Adrenal gland (tissue), 12 donors: Measurements from ENCODE around the gene PTPN1. TPM values are rescaled to one million over a fixed set of nuclear protein-coding genes. Genes with fewer than 3 reads are reported as not detected.

Source experiments
- DNase-seq, 7 donors: peaks; one replicate each; pipeline ENCODE4 v3.0.0-alpha.2; 2019 to 2020
- H3K27ac ChIP-seq, 5 donors: fragments of 200-600 bp; sonication (generic) in 4 of 5; 1 replicate in 3 of 5; 2 replicates in 2 of 5; pipeline versions ENCODE4 v1.5.1 to v1.8.0; 2016 to 2020; ENCODE audit warnings: mild to moderate bottlenecking in 1 of 5
- H3K27me3 ChIP-seq: fragments of 200-600 bp; 2 replicates; pipeline ENCODE4 v1.8.0; 2021
- H3K36me3 ChIP-seq, 2 donors: fragments of 200-600 bp; replicated peaks in 1 of 2; 1 replicate in 1 of 2; 2 replicates in 1 of 2; pipeline versions ENCODE4 v1.5.1 to v1.8.0; 2018 to 2022
- H3K4me1 ChIP-seq, 2 donors: fragments of 200-600 bp; replicated peaks in 1 of 2; 1 replicate in 1 of 2; 2 replicates in 1 of 2; pipeline versions ENCODE4 v1.5.1 to v1.8.0; 2018 to 2021
- H3K4me3 ChIP-seq, 4 donors: fragments of 200-600 bp; sonication (generic) in 3 of 4; one replicate each; pipeline ENCODE4 v1.5.1; 2016 to 2018
- H3K9me3 ChIP-seq, 3 donors: fragments of 200-600 bp; sonication (generic) in 1 of 3; replicated peaks in 1 of 3; 1 replicate in 2 of 3; 2 replicates in 1 of 3; pipeline versions ENCODE4 v1.5.1 to v1.8.0; 2016 to 2021
- POLR2A ChIP-seq, 2 donors: fragments of 450-650 bp; IDR thresholded peaks; one replicate each; pipeline ENCODE4 v1.6.1; 2017; ENCODE audit warnings: antibody characterized with exemption in 2 of 2, mild to moderate bottlenecking in 2 of 2, moderate library complexity in 1 of 2
- WGBS, 4 donors: extraction: QIAGEN DNeasy Blood & Tissue Kit in 2 of 4; methylation state at CpG; one replicate each; pipeline versions ENCODE4 v1.1.5 to v1.1.7; 2013 to 2017; 5-methylcytosine and 5-hydroxymethylcytosine counted together
- intact Hi-C, 2 donors: fragments of 100-400 bp; cut with DNase I; formaldehyde crosslinking; loops; one replicate each; pipeline versions ENCODE4 v1.14.1 to v1.15.0; 2022 to 2023
- polyA plus RNA-seq, 3 donors: library from polyadenylated mRNA; stranded (reverse); fragments of 200-250 nt in 2 of 3; fragments of 350-450 nt in 1 of 3; fragmentation: Illumina TruSeq in 1 of 3; extraction: RNeasy Lipid Tissue Mini Kit (QIAGEN cat#74804) in 1 of 3; gene quantifications; one replicate each; pipeline ENCODE4 v1.2.3, GENCODE V29; 2013 to 2014
- total RNA-seq, 9 donors: library from RNA; depleted of rRNA in 4 of 9; stranded (reverse); fragments of >200 nt in 4 of 9; fragments of 120-200 nt in 1 of 9; fragmentation: NEBNext Ultra II Directional in 1 of 9; extraction: Animal tissue kit (Norgen Biotek cat#: 25700) in 1 of 9; gene quantifications; one replicate each; pipeline versions ENCODE4 v1.1.0 to v1.2.4, GENCODE V29; 2013 to 2023
- TF ChIP-seq, protein P1 (sequence below), 6 experiments: fragments of 450-650 bp in 4 of 6; fragments of 200-600 bp in 2 of 6; sonication (generic) in 1 of 6; IDR thresholded peaks; 1 replicate in 5 of 6; 2 replicates in 1 of 6; pipeline versions ENCODE4 v1.5.1 to v1.8.0; 2016 to 2021; ENCODE audit warnings: antibody characterized with exemption in 6 of 6, mild to moderate bottlenecking in 2 of 6, moderate library complexity in 1 of 6
- donor health status: healthy with polysubstance abuse.
- donor health status: Bipolar disorder and iron deficiency.
- donor health status: DM: yes; HTN: yes; CAD: no.
- donor health status: DM: no; HTN: no; CAD: no.
- donor health status: DM: no; HTN: no; CAD: no.
- donor health status: DM: yes; HTN: yes; CAD: no.

Gene PTPN1
- total and polyA plus RNA-seq, 12 donors = 17.0 to 49.2 (median 35.8) TPM

DNA sequence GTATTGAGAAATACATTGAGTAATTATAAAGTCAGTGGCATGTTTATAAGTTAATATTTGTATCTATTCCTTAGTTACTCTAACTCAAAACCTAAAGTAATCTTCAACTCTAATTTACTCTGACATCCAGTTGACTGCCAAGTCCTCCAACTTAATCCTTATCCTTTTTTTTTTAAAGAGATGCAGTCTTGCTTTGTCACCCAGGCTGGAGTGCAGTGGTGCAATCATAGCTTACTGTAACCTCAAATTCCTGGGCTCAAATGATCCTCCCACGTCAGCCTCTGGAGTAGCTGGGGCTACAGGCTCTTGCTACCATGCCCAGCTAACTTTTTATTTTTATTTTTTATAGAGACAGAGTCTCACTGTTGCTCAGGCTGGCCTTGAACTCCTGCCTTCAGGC lies 24.4 kb downstream of the PTPN1 start:
- peaks cover 7 to 35% of the 10 kb centered on the region in 2 donors for H3K4me1 ChIP-seq
- intact Hi-C loops = no loop called here
- no peaks in the 10 kb centered on the region for H3K27me3 ChIP-seq
- no peak overlapping the region for H3K4me3 ChIP-seq
- WGBS, 4 donors = 56 to 68% (median 61%) methylated on average over 1 of the region's 1 CpG
- H3K27ac ChIP-seq = peak overlapping the region in 4 of 5 donors; percentile 12 to 57 (median 33)
- H3K9me3 ChIP-seq = no peaks in the 10 kb centered on the region
- no peaks in the 10 kb centered on the region for H3K36me3 ChIP-seq
- peak in 4 of 7 donors; percentile 33 to 57 (median 46) for DNase-seq
- TF ChIP-seq, protein P1, sequence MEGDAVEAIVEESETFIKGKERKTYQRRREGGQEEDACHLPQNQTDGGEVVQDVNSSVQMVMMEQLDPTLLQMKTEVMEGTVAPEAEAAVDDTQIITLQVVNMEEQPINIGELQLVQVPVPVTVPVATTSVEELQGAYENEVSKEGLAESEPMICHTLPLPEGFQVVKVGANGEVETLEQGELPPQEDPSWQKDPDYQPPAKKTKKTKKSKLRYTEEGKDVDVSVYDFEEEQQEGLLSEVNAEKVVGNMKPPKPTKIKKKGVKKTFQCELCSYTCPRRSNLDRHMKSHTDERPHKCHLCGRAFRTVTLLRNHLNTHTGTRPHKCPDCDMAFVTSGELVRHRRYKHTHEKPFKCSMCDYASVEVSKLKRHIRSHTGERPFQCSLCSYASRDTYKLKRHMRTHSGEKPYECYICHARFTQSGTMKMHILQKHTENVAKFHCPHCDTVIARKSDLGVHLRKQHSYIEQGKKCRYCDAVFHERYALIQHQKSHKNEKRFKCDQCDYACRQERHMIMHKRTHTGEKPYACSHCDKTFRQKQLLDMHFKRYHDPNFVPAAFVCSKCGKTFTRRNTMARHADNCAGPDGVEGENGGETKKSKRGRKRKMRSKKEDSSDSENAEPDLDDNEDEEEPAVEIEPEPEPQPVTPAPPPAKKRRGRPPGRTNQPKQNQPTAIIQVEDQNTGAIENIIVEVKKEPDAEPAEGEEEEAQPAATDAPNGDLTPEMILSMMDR (IDR thresholded peaks at IDR 0.05) = no peak
- TF ChIP-seq POLR2A (IDR thresholded peaks at IDR 0.05) = no peak

DNA sequence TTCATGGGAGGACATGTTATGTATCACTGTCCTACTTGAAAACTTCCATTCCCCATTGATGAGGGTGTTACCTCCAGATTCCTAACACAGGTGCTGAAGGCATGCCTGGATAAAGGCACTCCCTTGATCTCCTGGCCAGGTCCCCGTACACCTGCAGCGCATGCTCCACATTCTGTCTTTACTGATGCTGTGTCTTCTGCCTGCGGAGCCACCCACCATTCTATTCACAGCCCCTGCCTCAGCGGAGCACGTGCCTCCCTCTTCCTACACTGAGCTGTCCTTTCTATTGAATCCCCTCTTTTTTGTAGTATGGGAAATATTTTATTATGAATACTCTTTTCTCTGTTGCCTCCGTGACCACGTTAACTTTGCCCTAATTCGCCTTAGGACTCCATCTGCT lies 25.0 kb downstream of the PTPN1 start:
- intact Hi-C loops = no loop called here
- Histone ChIP-seq H3K27me3 (no peaks in the 10 kb centered on the region), H3K9me3 (no peaks in the 10 kb centered on the region), H3K4me1 (peaks cover 7 to 29% of the 10 kb centered on the region in 2 donors), H3K27ac (peak overlapping the region in 3 of 5 donors; percentile 27 to 57 (median 39)), H3K4me3 (no peak overlapping the region), H3K36me3 (no peaks in the 10 kb centered on the region)
- 91 to 95% (median 94%) methylated on average over 8 of the region's 8 CpGs for WGBS, 4 donors
- no peak for TF ChIP-seq POLR2A (IDR thresholded peaks at IDR 0.05)
- TF ChIP-seq, protein P1 (IDR thresholded peaks at IDR 0.05) = no peak
- no peak for DNase-seq

DNA sequence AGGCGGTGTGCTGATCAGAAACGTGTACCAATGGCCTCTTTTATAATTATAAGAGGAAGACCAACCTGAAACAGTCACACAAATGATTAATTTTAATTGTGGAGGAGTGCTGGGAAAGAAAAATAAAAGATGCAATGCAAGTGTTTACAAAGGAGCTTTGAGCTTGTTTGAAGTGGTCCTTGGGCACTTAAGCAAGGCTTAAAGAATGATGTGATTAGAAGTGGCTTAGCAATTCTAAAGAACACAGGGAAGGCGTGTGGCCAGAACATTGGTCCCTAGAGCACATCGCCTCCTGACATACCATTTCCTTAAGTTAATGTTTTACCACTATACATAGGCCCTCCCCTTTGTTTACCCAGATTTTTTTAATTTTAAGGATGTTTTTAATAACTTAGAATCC lies 26.1 kb downstream of the PTPN1 start:
- intact Hi-C loops = no loop called here
- 75 to 83% (median 80%) methylated on average over 4 of the region's 4 CpGs for WGBS, 4 donors
- H3K4me3 ChIP-seq = no peak overlapping the region
- H3K4me1 ChIP-seq = peaks cover 16 to 40% of the 10 kb centered on the region in 2 donors
- no peaks in the 10 kb centered on the region for H3K9me3 ChIP-seq
- no peaks in the 10 kb centered on the region for H3K36me3 ChIP-seq
- no peak for TF ChIP-seq POLR2A (IDR thresholded peaks at IDR 0.05)
- TF ChIP-seq, protein P1 (IDR thresholded peaks at IDR 0.05) = no peak
- no peak for DNase-seq
- H3K27ac ChIP-seq = no peak overlapping the region
- H3K27me3 ChIP-seq = no peaks in the 10 kb centered on the region

DNA sequence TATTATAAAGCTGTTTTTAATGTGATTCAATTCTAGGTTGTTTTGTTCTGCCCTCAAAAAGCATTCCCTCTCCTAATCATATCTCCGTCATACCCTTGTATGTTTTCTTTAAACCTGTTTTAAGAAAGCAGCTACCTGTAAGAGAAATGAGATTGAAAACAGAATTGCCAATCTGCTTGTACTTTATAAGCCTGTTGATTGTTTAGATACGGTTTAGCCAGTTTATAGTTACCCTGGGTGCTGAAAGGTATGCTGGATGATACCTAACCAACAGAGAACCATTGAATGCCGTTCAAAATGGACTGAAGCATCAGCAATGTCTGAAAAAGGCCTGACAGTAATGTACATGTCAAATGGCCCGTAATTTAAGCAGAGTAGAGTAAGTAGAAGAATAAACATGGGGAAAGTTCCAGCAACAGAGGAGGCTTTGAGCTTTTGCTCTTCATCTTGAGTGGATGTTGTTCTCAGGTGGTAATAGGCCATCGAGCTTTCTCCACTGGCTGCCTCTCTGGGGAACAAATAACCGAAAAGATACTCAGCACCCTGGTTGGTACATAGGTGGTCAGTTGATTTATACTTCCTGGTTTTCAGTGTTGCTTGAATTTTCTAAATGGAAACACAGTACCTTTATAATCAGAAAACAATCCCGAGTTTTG lies 27.5 kb downstream of the PTPN1 start:
- peak overlapping the region in 1 of 5 donors; percentile 15 for H3K27ac ChIP-seq

More for the DNA sequence above, 27.5 kb downstream of the PTPN1 start:
- intact Hi-C loops = no loop called here
- DNase-seq = no peak
- Histone ChIP-seq H3K4me3 (no peak overlapping the region), H3K36me3 (no peaks in the 10 kb centered on the region), H3K9me3 (no peaks in the 10 kb centered on the region), H3K27me3 (no peaks in the 10 kb centered on the region), H3K4me1 (peaks cover 23 to 53% of the 10 kb centered on the region in 2 donors)
- no peak for TF ChIP-seq POLR2A (IDR thresholded peaks at IDR 0.05)
- TF ChIP-seq, protein P1 (IDR thresholded peaks at IDR 0.05) = no peak
- 85 to 89% (median 88%) methylated on average over 7 of the region's 7 CpGs for WGBS, 4 donors
